K562 (cell line): ENCODE results near the gene FES. TPM values are rescaled to one million over a fixed set of nuclear protein-coding genes. Genes with fewer than 3 reads are reported as not detected.

Experiments used
- ATAC-seq: fragments of 200-7000 bp; cut with Tn5 transposase; 3 replicates; pipeline ENCODE4 v1.9.1; 2020; ENCODE audit warnings: moderate library complexity
- BruUV-seq: library from RNA; stranded (reverse); fragments of 400-500 nt; replicated peaks from 2 replicates; lab custom pipeline; 2021; lab: Mats Ljungman, UMichigan
- CTCF ChIA-PET: fragments of 300-600 bp; formaldehyde crosslinking; extraction: SDS; loops from one replicate; lab custom pipeline; 2021; ENCODE audit warnings: low intra/inter-chr PET ratio; lab: Yijun Ruan, JAX
- POLR2A ChIA-PET: fragments of 300-600, 350-650 bp; sonication (Branson Sonifier 250); formaldehyde crosslinking; extraction: SDS; loops from one replicate; lab custom pipeline; 2021; ENCODE audit warnings: antibody characterized with exemption, inconsistent platforms; lab: Yijun Ruan, JAX
- DNase-seq, 4 experiments: peaks; one replicate each; pipeline versions ENCODE4 v3.0.0 to v3.0.0-alpha.2; 2011 to 2018; ENCODE audit warnings: low spot score in 3 of 4, mixed read lengths in 3 of 4; ENCODE audit errors: extremely low read depth in 1 of 4
- FAIRE-seq: peaks from 2 replicates; lab custom pipeline; 2011; peaks lifted over from hg19 to GRCh38; lab: Jason Lieb, UNC
- H2AFZ ChIP-seq: 2 replicates; pipeline ENCODE4 v1.6.0; 2011; ENCODE audit warnings: low read depth, low read length, control low read depth, inconsistent platforms
- H3K27ac ChIP-seq: fragments of 200-600 bp; 3 replicates; pipeline ENCODE4 v1.8.0; 2011; ENCODE audit warnings: low read depth, mild to moderate bottlenecking, control low read depth, inconsistent platforms, low read length, moderate library complexity, mixed read lengths; ENCODE audit errors: extremely low read depth
- H3K27me3 ChIP-seq, 2 experiments: fragments of 300-600 bp in 1 of 2; 2 replicates in 1 of 2; 3 replicates in 1 of 2; pipeline versions ENCODE4 v1.6.0 to v1.8.0; 2011; ENCODE audit warnings: inconsistent platforms in 2 of 2, low read length in 2 of 2, mild to moderate bottlenecking in 1 of 2, mixed read lengths in 1 of 2, moderate library complexity in 1 of 2; ENCODE audit not compliant: control insufficient read depth in 2 of 2, insufficient read depth in 2 of 2
- H3K36me3 ChIP-seq: fragments of 300-600 bp; 3 replicates; pipeline ENCODE4 v1.8.0; 2011; ENCODE audit warnings: mild to moderate bottlenecking, low read length, inconsistent platforms; ENCODE audit not compliant: control insufficient read depth, insufficient read depth
- H3K4me1 ChIP-seq, 2 experiments: fragments of 200-600 bp in 1 of 2; replicated peaks in 1 of 2; 2 replicates in 1 of 2; 3 replicates in 1 of 2; pipeline versions ENCODE4 v1.5.1 to v1.8.0; 2011; ENCODE audit warnings: inconsistent platforms in 2 of 2, low read length in 2 of 2, mild to moderate bottlenecking in 1 of 2, mixed read lengths in 1 of 2, moderate library complexity in 1 of 2; ENCODE audit not compliant: control insufficient read depth in 2 of 2, insufficient read depth in 2 of 2
- H3K4me2 ChIP-seq: 2 replicates; pipeline ENCODE4 v1.6.1; 2011; ENCODE audit warnings: low read length, control low read depth, inconsistent platforms, mixed read lengths; ENCODE audit not compliant: insufficient read depth
- H3K4me3 ChIP-seq: fragments of 200-600 bp; sonication (generic), shearing (Covaris generic); 2 replicates; pipeline ENCODE4 v1.5.1; 2016; ENCODE audit warnings: control low read depth, inconsistent platforms
- H3K79me2 ChIP-seq: fragments of 200-600 bp; 3 replicates; pipeline ENCODE4 v1.8.0; 2011; ENCODE audit warnings: low read length, inconsistent platforms; ENCODE audit not compliant: control insufficient read depth, insufficient read depth
- H3K9ac ChIP-seq, 2 experiments: 2 replicates each; pipeline versions ENCODE4 v1.6.0 to v1.6.1; 2011; ENCODE audit warnings: low read depth in 2 of 2, low read length in 2 of 2, control low read depth in 1 of 2, inconsistent platforms in 1 of 2, mild to moderate bottlenecking in 1 of 2, mixed read lengths in 1 of 2; ENCODE audit not compliant: insufficient read depth in 1 of 2
- H3K9me1 ChIP-seq: one replicate; pipeline ENCODE4 v1.6.0; 2011; ENCODE audit warnings: inconsistent platforms, mild to moderate bottlenecking, low read length, moderate library complexity; ENCODE audit not compliant: control insufficient read depth, insufficient read depth
- H3K9me3 ChIP-seq: replicated peaks from 2 replicates; pipeline ENCODE4 v1.5.1; 2011; ENCODE audit warnings: low read depth, low read length, inconsistent platforms; ENCODE audit not compliant: control insufficient read depth, insufficient read depth
- H4K20me1 ChIP-seq: replicated peaks from 2 replicates; pipeline ENCODE4 v1.6.1; 2011; ENCODE audit warnings: low read length, inconsistent platforms, mixed read lengths; ENCODE audit not compliant: control insufficient read depth, insufficient read depth
- E2F5 ChIP-seq: sonication (generic); formaldehyde crosslinking; IDR thresholded peaks from 2 replicates; pipeline ENCODE4 v1.8.0; 2022; ENCODE audit warnings: mild to moderate bottlenecking, missing genetic modification reagents
- GATA2 ChIP-seq: sonication (generic); formaldehyde crosslinking; IDR thresholded peaks from 2 replicates; pipeline ENCODE4 v1.4.0; 2020; ENCODE audit warnings: mild to moderate bottlenecking, missing genetic modification reagents
- IRF9 ChIP-seq: fragments of 450-650 bp; IDR thresholded peaks from 2 replicates; pipeline ENCODE4 v1.6.1; 2016; ENCODE audit warnings: missing biosample characterization, missing genetic modification characterization
- NFE2 ChIP-seq: IDR thresholded peaks from 2 replicates; pipeline ENCODE4 v1.6.1; 2014; ENCODE audit warnings: antibody characterized with exemption, low read depth
- SAP30 ChIP-seq: fragments of 200-600 bp; sonication (generic); IDR thresholded peaks from 2 replicates; pipeline ENCODE4 v1.6.1; 2012; ENCODE audit warnings: borderline replicate concordance, low read depth, mild to moderate bottlenecking, moderate library complexity, low read length, control low read depth, inconsistent platforms; ENCODE audit not compliant: insufficient read depth, poor library complexity, severe bottlenecking
- SIN3B ChIP-seq: fragments of 450-650 bp; IDR thresholded peaks from 2 replicates; pipeline ENCODE4 v1.6.1; 2017; ENCODE audit warnings: low read depth, mild to moderate bottlenecking, moderate library complexity
- TAF1 ChIP-seq: IDR thresholded peaks from 2 replicates; pipeline ENCODE4 v1.6.1; 2011; ENCODE audit warnings: mild to moderate bottlenecking, low read length, moderate library complexity; ENCODE audit not compliant: insufficient read depth, control insufficient read depth, severe bottlenecking; ENCODE audit errors: extremely low read depth
- TCF7 ChIP-seq: sonication (generic); IDR thresholded peaks from 2 replicates; pipeline ENCODE4 v1.6.1; 2016; ENCODE audit warnings: antibody characterized with exemption, borderline replicate concordance
- ZBTB1 ChIP-seq: sonication (generic); formaldehyde crosslinking; IDR thresholded peaks from 2 replicates; pipeline ENCODE4 v1.8.1; 2023; ENCODE audit warnings: missing genetic modification reagents, low read depth, mild to moderate bottlenecking, borderline replicate concordance
- ZFPM2 ChIP-seq: fragments of 250-450 bp; sonication (Bioruptor Pico); IDR thresholded peaks from 2 replicates; pipeline ENCODE4 v1.5.1; 2022; ENCODE audit warnings: mild to moderate bottlenecking
- ZKSCAN8 ChIP-seq: fragments of 200-800 bp; sonication (Bioruptor generic); IDR thresholded peaks from 2 replicates; pipeline ENCODE4 v1.6.1; 2016; ENCODE audit warnings: missing genetic modification characterization, missing compliant biosample characterization
- ZNF79 ChIP-seq: fragments of 250-450 bp; sonication (Bioruptor Pico); IDR thresholded peaks from 2 replicates; pipeline ENCODE4 v1.4.0; 2020; ENCODE audit warnings: low read depth, mild to moderate bottlenecking, moderate library complexity
- WGBS: fragments of 100-300 bp; shearing (Covaris generic); methylation state at CpG from one replicate; pipeline ENCODE4 v1.1.6; 2016; ENCODE audit warnings: low coverage, mixed read lengths; ENCODE audit not compliant: insufficient coverage; ENCODE audit errors: missing lambda C conversion rate; 5-methylcytosine and 5-hydroxymethylcytosine counted together
- in situ Hi-C: fragments of 300-500 bp; cut with MboI; formaldehyde crosslinking; loops from 4 replicates; pipeline ENCODE4 v1.15.0; 2018; ENCODE audit warnings: inconsistent platforms, mixed read lengths
- intact Hi-C: fragments of 100-400 bp; cut with micrococcal nuclease; formaldehyde crosslinking; loops from 2 replicates; pipeline ENCODE4 v1.14.2; 2022
- polyA plus RNA-seq, 8 experiments: library from polyadenylated mRNA; depleted of rRNA in 4 of 8; stranded (reverse) in 5 of 8; unstranded in 3 of 8; fragments of >200 nt; fragmentation: Nextera tagmentation in 2 of 8; fragmentation: Illumina TruSeq in 1 of 8; extraction: Ambion mirVana in 2 of 8; extraction: Trizol in 1 of 8; gene quantifications; 2 replicates each; pipeline versions ENCODE4 v1.2.1 to v1.2.3, GENCODE V29; 2011 to 2014; ENCODE audit warnings: inconsistent platforms in 1 of 8, missing spikeins in 1 of 8
- total RNA-seq, 7 experiments: library from RNA; depleted of rRNA in 6 of 7; stranded (reverse); fragments of >200 nt in 6 of 7; fragmentation: Illumina TruSeq in 2 of 7; extraction: Trizol in 2 of 7; gene quantifications; 2 replicates each; pipeline versions ENCODE4 v1.2.1 to v1.2.3, GENCODE V29; 2011 to 2021; ENCODE audit warnings: low replicate concordance in 1 of 7

The FES gene
- total and polyA plus RNA-seq, 9 of the 15 experiments (the other 6 are each of a cell fraction or from before 2014, with no cell fraction given): 0.38 to 2.6 (median 0.82) TPM

GRCh38 chr15:90892498-90893174 lies 8.3 kb downstream of the FES start:
- no peak for ATAC-seq
- no peak for DNase-seq
- Histone ChIP-seq H2AFZ (no peak overlapping the region), H3K9me1 (no peaks in the 10 kb centered on the region), H3K27me3 (no peaks in the 10 kb centered on the region), H3K4me3 (no peak overlapping the region), H3K9me3 (no peaks in the 10 kb centered on the region), H3K9ac (peak overlapping the region in 1 of 2 experiments; percentile 60; a peak in 2 of 4 replicates), H3K4me1 (peaks cover 15 to 52% of the 10 kb centered on the region in 2 experiments), H3K27ac (no peak overlapping the region), H4K20me1 (no peaks in the 10 kb centered on the region), H3K4me2 (no peak overlapping the region), H3K79me2 (no peaks in the 10 kb centered on the region), H3K36me3 (no peaks in the 10 kb centered on the region; the same call in 2 of the 3 replicates)
- WGBS: 89% methylated on average over 27 of the region's 29 CpGs
- no TSS peak for BruUV-seq
- POLR2A ChIA-PET: interaction anchor here (0.7 kb wide), 1 partner anchor 82 kb away, joined by 3 read pairs; no protein-coding TSS in a partner anchor
- no peak for FAIRE-seq
- intact Hi-C loops (no loop called here), in situ Hi-C loops (no loop called here)
- CTCF ChIA-PET: no interaction called here
- TF ChIP-seq ZKSCAN8 (CRISPR knock-in tag): no peak
- no peak for TF ChIP-seq TAF1
- TF ChIP-seq ZBTB1 (CRISPR knock-in tag): no peak
- TF ChIP-seq SAP30: no peak
- no peak for TF ChIP-seq ZNF79 (CRISPR knock-in tag)
- no peak for TF ChIP-seq E2F5 (CRISPR knock-in tag)
- no peak for TF ChIP-seq NFE2
- no peak for TF ChIP-seq GATA2 (CRISPR knock-in tag)
- TF ChIP-seq SIN3B: no peak
- TF ChIP-seq IRF9 (tag): no peak
- no peak for TF ChIP-seq ZFPM2 (CRISPR knock-in tag)
- no peak for TF ChIP-seq TCF7
